ENCODE measurements around the gene FPR3.

Gene FPR3

GRCh38 chr19:51783372-51783771 lies 11.6 kb upstream of the FPR3 start:
- H3K4me3 ChIP-seq (ENCODE audit: insufficient read depth in 1 of 2, low read depth in 1 of 2, low read length in 2 of 2) = no peak overlapping the region
- no peaks in the 10 kb centered on the region for H3K36me3 ChIP-seq (ENCODE audit: control insufficient read depth in 1 of 2, insufficient read depth in 2 of 2, low read depth in 1 of 2, low read length in 2 of 2)
- no peak overlapping the region for H2BK120ac ChIP-seq (ENCODE audit: low read depth, low read length)
- H3K9me3 ChIP-seq (ENCODE audit: control insufficient read depth, low read length) = no peaks in the 10 kb centered on the region
- WGBS = 30% methylated on average over 3 of the region's 3 CpGs
- no peaks in the 10 kb centered on the region for H3K4me1 ChIP-seq (ENCODE audit: control insufficient read depth, insufficient read depth, low read depth, low read length)
- H4K8ac ChIP-seq (ENCODE audit: low read length) = no peak overlapping the region
- H3K27me3 ChIP-seq (ENCODE audit: control insufficient read depth in 1 of 2, insufficient read depth in 1 of 2, low read length in 2 of 2) = no peaks in the 10 kb centered on the region
- no peak overlapping the region for H2BK15ac ChIP-seq (ENCODE audit: low read depth, poor library complexity, severe bottlenecking)
- no peak overlapping the region for H3K18ac ChIP-seq (ENCODE audit: low read depth in 1 of 2, low read length in 2 of 2)
- H2BK5ac ChIP-seq (ENCODE audit: low read depth, low read length, poor library complexity, severe bottlenecking) = no peak overlapping the region
- no peak overlapping the region for H4K91ac ChIP-seq (ENCODE audit: low read length)
- H3K79me1 ChIP-seq (replicated peaks; ENCODE audit: low read length, poor library complexity, severe bottlenecking) = no peaks in the 10 kb centered on the region
- no peak for DNase-seq
- H2AFZ ChIP-seq (ENCODE audit: low read depth, low read length) = no peak overlapping the region
- no peak overlapping the region for H2BK12ac ChIP-seq (ENCODE audit: low read length in 2 of 2)
- no peak overlapping the region for H2AK5ac ChIP-seq (ENCODE audit: low read length, severe bottlenecking)
- H3K4me2 ChIP-seq (ENCODE audit: low read length, poor library complexity, severe bottlenecking) = no peak overlapping the region
- H3K23ac ChIP-seq (ENCODE audit: low read length in 2 of 2) = no peak overlapping the region
- H3K9ac ChIP-seq (ENCODE audit: low read length) = peak overlapping the region; percentile 72
- no peak overlapping the region for H3K14ac ChIP-seq (ENCODE audit: low read length in 2 of 2)
- H3K27ac ChIP-seq (ENCODE audit: low read length, poor library complexity, severe bottlenecking) = no peak overlapping the region
- H3K4ac ChIP-seq (ENCODE audit: low read depth in 1 of 2, low read length in 2 of 2) = no peak overlapping the region

DNA sequence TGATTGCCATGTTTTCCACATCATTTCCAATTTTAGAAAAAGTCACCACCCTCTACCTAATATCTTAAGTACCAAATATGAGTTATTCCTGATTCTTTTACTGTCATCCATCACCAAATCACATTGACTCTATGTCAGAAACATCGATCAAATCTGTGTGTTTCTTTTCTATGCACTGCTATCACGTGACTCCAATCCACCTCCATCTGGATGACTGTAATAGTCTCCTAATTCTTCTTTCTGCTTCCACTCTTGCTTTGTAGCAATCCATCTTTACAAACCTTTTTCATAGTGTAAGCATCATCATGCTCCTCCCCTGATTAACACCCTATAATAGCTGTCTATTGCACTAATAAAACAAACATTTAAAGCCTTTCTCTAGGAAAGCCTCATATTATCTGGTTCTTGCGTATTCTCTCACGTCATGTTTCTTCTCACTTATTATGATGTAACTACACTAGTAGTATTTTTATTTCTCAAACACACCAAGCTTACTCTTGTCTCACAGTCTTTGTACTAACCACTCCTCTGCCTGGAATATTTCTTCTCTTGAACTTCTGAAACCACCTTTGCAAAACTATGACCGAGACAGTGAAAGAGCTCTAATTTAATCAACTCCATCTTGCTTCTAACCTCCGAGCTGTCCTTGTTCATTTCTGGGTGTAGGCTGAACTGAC lies 10.7 kb upstream of the FPR3 start:
- Histone ChIP-seq H2AFZ (ENCODE audit: low read depth, low read length) (no peak overlapping the region), H3K79me1 (replicated peaks; ENCODE audit: low read length, poor library complexity, severe bottlenecking) (no peaks in the 10 kb centered on the region), H3K36me3 (ENCODE audit: control insufficient read depth in 1 of 2, insufficient read depth in 2 of 2, low read depth in 1 of 2, low read length in 2 of 2) (no peaks in the 10 kb centered on the region), H3K4me2 (ENCODE audit: low read length, poor library complexity, severe bottlenecking) (no peak overlapping the region), H3K18ac (ENCODE audit: low read depth in 1 of 2, low read length in 2 of 2) (no peak overlapping the region), H2BK5ac (ENCODE audit: low read depth, low read length, poor library complexity, severe bottlenecking) (no peak overlapping the region), H3K4me3 (ENCODE audit: insufficient read depth in 1 of 2, low read depth in 1 of 2, low read length in 2 of 2) (peak overlapping the region in 1 of 2 experiments; percentile 12), H3K9ac (ENCODE audit: low read length) (peak overlapping the region; percentile 72), H3K14ac (ENCODE audit: low read length in 2 of 2) (no peak overlapping the region), H4K91ac (ENCODE audit: low read length) (no peak overlapping the region), H4K8ac (ENCODE audit: low read length) (no peak overlapping the region), H2BK120ac (ENCODE audit: low read depth, low read length) (no peak overlapping the region), H3K4ac (ENCODE audit: low read depth in 1 of 2, low read length in 2 of 2) (no peak overlapping the region), H3K4me1 (ENCODE audit: control insufficient read depth, insufficient read depth, low read depth, low read length) (no peaks in the 10 kb centered on the region), H3K23ac (ENCODE audit: low read length in 2 of 2) (no peak overlapping the region), H2BK12ac (ENCODE audit: low read length in 2 of 2) (no peak overlapping the region), H2AK5ac (ENCODE audit: low read length, severe bottlenecking) (no peak overlapping the region), H3K27me3 (ENCODE audit: control insufficient read depth in 1 of 2, insufficient read depth in 1 of 2, low read length in 2 of 2) (no peaks in the 10 kb centered on the region), H3K9me3 (ENCODE audit: control insufficient read depth, low read length) (no peaks in the 10 kb centered on the region), H2BK15ac (ENCODE audit: low read depth, poor library complexity, severe bottlenecking) (no peak overlapping the region), H3K27ac (ENCODE audit: low read length, poor library complexity, severe bottlenecking) (no peak overlapping the region)
- WGBS = 56% methylated on average over 5 of the region's 6 CpGs
- DNase-seq = no peak

DNA sequence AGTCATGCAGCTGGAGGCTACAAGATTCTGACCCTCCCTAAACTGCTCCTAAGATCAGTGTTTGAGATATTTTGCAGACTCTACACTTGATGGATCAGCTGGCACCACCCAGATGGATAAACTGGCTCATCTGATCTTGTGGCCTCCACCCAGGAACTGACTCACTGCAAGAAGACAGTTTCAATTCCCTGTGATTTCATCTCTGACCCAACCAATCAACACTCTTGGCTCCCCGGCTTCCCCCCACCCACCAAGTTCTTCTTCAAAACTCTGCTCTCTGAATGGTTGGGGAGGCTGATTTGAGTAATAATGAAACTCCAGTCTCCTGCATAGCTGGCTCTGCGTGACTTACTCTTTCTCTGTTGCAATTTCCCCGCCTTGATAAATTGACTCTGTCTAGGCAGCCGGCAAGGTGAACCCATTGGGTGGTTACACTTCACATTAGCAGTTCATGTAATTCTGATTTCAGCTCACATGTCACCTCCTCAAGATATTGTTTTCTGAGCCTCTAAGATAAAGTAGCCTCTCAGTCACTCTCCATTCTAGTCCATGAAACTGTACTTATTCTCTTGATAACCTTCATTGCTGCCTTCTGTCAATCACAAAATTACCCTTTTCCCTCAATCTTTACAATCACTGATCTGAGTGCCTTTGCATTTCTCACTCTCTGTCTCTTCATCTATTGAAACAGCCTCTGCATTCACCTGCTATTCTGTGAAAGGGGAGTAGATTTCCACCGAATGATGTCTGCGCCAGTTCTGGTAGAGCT lies 9.9 kb upstream of the FPR3 start:
- Histone ChIP-seq H3K79me1 (replicated peaks; ENCODE audit: low read length, poor library complexity, severe bottlenecking) (no peaks in the 10 kb centered on the region), H3K14ac (ENCODE audit: low read length in 2 of 2) (no peak overlapping the region), H2BK120ac (ENCODE audit: low read depth, low read length) (no peak overlapping the region), H3K36me3 (ENCODE audit: control insufficient read depth in 1 of 2, insufficient read depth in 2 of 2, low read depth in 1 of 2, low read length in 2 of 2) (no peaks in the 10 kb centered on the region), H2BK12ac (ENCODE audit: low read length in 2 of 2) (no peak overlapping the region), H2AK5ac (ENCODE audit: low read length, severe bottlenecking) (no peak overlapping the region), H3K4me1 (ENCODE audit: control insufficient read depth, insufficient read depth, low read depth, low read length) (no peaks in the 10 kb centered on the region), H3K9ac (ENCODE audit: low read length) (peak overlapping the region; percentile 73), H2AFZ (ENCODE audit: low read depth, low read length) (no peak overlapping the region), H3K27ac (ENCODE audit: low read length, poor library complexity, severe bottlenecking) (no peak overlapping the region), H3K18ac (ENCODE audit: low read depth in 1 of 2, low read length in 2 of 2) (no peak overlapping the region), H3K9me3 (ENCODE audit: control insufficient read depth, low read length) (no peaks in the 10 kb centered on the region), H4K8ac (ENCODE audit: low read length) (no peak overlapping the region), H3K27me3 (ENCODE audit: control insufficient read depth in 1 of 2, insufficient read depth in 1 of 2, low read length in 2 of 2) (no peaks in the 10 kb centered on the region), H2BK15ac (ENCODE audit: low read depth, poor library complexity, severe bottlenecking) (no peak overlapping the region), H3K4me3 (ENCODE audit: insufficient read depth in 1 of 2, low read depth in 1 of 2, low read length in 2 of 2) (peak overlapping the region in 1 of 2 experiments; percentile 64), H4K91ac (ENCODE audit: low read length) (no peak overlapping the region), H3K23ac (ENCODE audit: low read length in 2 of 2) (no peak overlapping the region), H2BK5ac (ENCODE audit: low read depth, low read length, poor library complexity, severe bottlenecking) (no peak overlapping the region), H3K4me2 (ENCODE audit: low read length, poor library complexity, severe bottlenecking) (no peak overlapping the region), H3K4ac (ENCODE audit: low read depth in 1 of 2, low read length in 2 of 2) (no peak overlapping the region)
- WGBS = 71% methylated on average over 5 of the region's 6 CpGs
- no peak for DNase-seq

- H3K4ac ChIP-seq (ENCODE audit: low read depth in 1 of 2, low read length in 2 of 2) = no peak overlapping the region
- H2BK5ac ChIP-seq (ENCODE audit: low read depth, low read length, poor library complexity, severe bottlenecking) = no peak overlapping the region
- 63% methylated on average over 6 of the region's 6 CpGs for WGBS
- no peak overlapping the region for H2AK5ac ChIP-seq (ENCODE audit: low read length, severe bottlenecking)
- H3K27ac ChIP-seq (ENCODE audit: low read length, poor library complexity, severe bottlenecking) = no peak overlapping the region
- no peak overlapping the region for H3K4me3 ChIP-seq (ENCODE audit: insufficient read depth in 1 of 2, low read depth in 1 of 2, low read length in 2 of 2)
- H3K36me3 ChIP-seq (ENCODE audit: control insufficient read depth in 1 of 2, insufficient read depth in 2 of 2, low read depth in 1 of 2, low read length in 2 of 2) = no peaks in the 10 kb centered on the region
- H3K9ac ChIP-seq (ENCODE audit: low read length) = no peak overlapping the region
- H2AFZ ChIP-seq (ENCODE audit: low read depth, low read length) = no peak overlapping the region
- no peak overlapping the region for H2BK12ac ChIP-seq (ENCODE audit: low read length in 2 of 2)
- no peaks in the 10 kb centered on the region for H3K79me1 ChIP-seq (replicated peaks; ENCODE audit: low read length, poor library complexity, severe bottlenecking)
- H4K91ac ChIP-seq (ENCODE audit: low read length) = no peak overlapping the region
- no peak overlapping the region for H3K14ac ChIP-seq (ENCODE audit: low read length in 2 of 2)
- H2BK120ac ChIP-seq (ENCODE audit: low read depth, low read length) = no peak overlapping the region
- no peak overlapping the region for H3K23ac ChIP-seq (ENCODE audit: low read length in 2 of 2)
- no peak overlapping the region for H4K8ac ChIP-seq (ENCODE audit: low read length)
- no peak for DNase-seq
- H3K4me2 ChIP-seq (ENCODE audit: low read length, poor library complexity, severe bottlenecking) = no peak overlapping the region
- H3K4me1 ChIP-seq (ENCODE audit: control insufficient read depth, insufficient read depth, low read depth, low read length) = no peaks in the 10 kb centered on the region
- no peaks in the 10 kb centered on the region for H3K9me3 ChIP-seq (ENCODE audit: control insufficient read depth, low read length)
- H3K27me3 ChIP-seq (ENCODE audit: control insufficient read depth in 1 of 2, insufficient read depth in 1 of 2, low read length in 2 of 2) = no peaks in the 10 kb centered on the region
- no peak overlapping the region for H3K18ac ChIP-seq (ENCODE audit: low read depth in 1 of 2, low read length in 2 of 2)
- no peak overlapping the region for H2BK15ac ChIP-seq (ENCODE audit: low read depth, poor library complexity, severe bottlenecking)
Observed at GRCh38 chr19:51786646-51787494, 8.1 kb upstream of the FPR3 start.
